G401.6 (cell line): ENCODE data around the gene ENO2.
"Not testable (repeated sequence)": the region's sequence is repeated elsewhere in the genome, so short reads cannot be mapped to it uniquely, and the experiment has no call there.

ENCODE experiments used
- FAIRE-seq: peaks from 2 replicates; lab custom pipeline; 2012; peaks lifted over from hg19 to GRCh38; lab: Jason Lieb, UNC

Gene ENO2

DNA sequence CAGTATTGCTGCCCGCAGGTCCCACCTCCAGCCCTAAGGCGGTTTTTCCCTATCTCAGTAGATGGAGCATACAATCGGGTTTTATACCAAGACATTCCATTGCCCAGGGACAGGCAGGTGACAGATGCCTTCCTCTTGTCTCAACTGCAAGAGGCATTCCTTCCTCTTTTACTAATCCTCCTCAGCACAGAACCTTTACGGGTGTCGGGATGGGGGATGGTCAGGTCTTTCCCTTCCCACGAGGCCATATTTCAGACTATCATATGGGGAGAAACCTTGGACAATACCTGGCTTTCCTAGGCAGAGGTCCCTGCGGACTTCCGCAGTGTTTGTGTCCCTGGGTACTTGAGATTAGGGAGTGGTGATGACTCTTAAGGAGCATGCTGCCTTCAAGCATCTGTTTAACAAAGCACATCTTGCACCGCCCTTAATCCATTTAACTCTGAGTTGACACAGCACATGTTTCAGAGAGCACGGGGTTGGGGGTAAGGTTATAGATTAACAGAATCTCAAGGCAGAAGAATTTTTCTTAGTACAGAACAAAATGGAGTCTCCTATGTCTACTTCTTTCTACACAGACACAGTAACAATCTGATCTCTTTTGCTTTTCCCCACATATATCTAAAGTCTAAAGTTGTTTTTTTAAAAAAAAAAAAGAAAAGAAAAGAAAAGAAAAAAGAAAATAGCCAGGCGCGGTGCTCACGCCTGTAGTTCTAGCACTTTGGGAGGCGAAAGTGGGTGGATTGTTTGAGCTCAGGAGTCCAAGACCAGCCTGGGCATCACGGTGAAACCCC is 28.0 kb upstream of the ENO2 start:
- FAIRE-seq, result not testable (repeated sequence)

DNA sequence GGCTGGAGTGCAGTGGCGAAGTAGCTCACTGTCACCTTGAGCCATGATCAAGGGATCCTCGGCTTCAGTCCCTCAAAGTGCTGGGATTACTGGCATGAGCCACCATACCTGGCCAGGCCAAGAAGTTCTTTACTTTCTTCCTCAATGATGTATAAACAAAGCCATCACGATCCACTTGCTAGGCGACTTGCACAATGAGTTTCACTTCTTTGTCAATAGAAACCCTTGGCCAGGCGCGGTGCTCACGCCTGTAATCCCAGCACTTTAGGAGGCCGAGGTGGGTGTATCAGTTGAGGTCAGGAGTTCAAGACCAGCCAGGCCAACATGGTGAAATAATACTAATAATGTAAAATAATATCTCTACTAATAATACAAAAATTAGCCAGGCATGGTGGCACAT is 26.9 kb upstream of the ENO2 start:
- no peak for FAIRE-seq

DNA sequence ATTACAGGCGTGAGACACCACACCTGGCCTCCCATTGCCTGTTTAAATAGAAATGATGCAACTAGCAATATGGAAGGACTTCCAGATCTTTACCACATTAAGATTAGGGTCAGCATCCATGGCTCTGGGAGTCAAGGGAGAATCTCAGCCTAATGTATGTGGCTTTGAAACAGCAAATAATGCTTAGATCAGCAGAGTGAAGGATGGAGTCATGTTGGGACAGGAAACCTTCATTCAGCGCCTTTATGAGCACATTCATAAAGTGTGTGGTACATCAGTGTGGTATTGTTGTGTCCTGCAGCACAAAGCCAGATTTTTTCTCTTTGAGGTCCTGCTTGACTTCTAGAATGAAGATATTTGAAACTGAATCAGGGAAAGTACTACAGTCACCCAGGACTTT is 26.0 kb upstream of the ENO2 start:
- no peak for FAIRE-seq

DNA sequence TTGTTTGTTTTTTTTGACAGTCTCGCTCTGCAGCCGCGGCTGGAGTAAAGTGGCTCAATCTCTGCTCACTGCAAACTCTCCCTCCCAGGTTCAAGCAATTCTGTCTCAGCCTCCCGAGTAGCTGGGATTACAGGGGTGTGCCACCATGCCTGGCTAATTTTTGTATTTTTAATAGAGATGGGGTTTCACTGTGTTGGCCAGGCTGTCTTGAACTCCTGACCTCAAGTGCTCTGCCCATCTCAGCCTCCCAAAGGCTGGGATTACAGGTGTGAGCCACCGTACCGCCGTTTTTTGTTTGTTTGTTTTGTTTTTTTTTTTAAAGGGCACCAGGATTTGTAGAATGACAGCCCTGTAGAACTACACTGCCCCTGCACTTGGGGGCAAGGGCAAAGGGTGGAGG is 25.6 kb upstream of the ENO2 start:
- FAIRE-seq, result not testable (repeated sequence)

DNA sequence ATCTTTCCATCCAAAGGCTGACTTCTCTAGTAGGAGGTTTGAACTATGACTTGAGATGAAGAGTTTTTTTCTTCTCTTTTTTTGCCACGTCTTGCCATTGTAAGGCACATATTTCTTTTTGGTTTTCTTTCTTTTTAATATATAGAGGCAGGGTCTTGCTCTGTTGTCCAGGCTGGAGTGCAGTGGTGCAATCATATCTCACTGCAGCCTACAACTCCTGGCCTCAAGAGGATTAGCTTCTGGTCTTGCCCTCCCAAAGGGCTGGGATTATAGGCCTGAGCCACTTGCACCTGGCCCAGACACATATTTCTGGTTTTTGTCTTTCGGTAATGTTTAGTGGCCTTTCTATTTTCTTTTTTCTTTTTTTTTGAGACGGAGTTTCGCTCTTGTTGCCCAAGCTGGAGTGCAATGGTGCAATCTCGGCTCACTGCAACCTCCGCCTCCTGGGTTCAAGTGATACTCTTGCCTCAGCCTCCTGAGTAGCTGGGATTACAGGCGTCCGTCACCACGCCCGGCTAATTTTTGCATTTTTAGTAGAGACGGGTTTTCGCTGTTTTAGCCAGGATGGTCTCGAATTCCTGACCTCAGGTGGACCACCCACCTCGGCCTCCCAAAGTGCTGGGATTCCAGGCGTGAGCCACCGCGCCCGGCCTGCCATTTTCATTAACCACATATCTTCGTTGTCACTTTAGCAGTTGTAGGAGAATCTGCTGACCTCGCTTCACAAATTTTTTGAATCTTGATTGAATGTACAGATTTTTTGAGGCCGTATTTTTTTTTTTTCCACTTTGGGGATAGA is 24.4 kb upstream of the ENO2 start:
- not testable (repeated sequence) for FAIRE-seq

DNA sequence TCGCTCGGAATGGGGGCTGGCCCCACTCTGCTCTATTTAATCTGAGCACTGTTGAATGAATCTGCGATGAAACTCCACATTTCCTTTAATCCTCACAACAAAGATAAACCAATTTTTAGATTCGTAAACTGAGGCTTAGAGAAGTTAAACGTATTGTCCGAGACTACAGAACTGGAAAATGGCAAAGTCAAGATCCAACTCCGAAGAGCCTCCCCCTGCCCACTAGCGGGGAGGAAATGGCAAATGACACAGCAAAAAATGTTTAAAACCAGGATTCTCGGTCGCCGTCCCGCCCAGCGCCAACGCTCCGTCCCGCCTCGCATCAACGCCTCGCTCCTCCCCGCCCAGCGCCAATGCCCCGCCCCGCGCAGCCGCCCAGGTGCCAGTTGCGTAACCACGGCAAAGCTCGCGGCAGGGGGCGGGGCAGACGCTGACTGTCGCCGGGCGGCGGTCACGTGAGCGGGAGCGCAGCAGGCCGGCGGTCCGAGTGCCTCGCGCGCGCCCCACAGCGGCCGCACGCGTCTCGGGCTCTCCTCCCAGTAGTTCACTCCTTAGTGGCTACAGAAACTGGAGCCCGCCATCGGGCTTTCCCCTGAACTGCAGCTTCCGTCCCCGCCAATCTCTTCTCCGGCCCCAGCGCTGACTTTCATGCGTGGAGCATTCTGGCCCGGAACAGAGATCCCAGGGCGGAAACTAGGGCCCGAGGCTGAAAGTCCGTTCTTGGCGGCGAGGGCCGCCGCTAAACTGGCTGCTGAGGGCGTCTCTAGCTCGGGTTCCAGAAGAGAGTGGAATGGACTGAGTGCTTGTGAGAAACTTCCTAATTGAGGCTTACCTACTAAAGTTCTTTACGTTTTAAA is 23.4 kb upstream of the ENO2 start:
- FAIRE-seq, result peak; percentile 75

DNA sequence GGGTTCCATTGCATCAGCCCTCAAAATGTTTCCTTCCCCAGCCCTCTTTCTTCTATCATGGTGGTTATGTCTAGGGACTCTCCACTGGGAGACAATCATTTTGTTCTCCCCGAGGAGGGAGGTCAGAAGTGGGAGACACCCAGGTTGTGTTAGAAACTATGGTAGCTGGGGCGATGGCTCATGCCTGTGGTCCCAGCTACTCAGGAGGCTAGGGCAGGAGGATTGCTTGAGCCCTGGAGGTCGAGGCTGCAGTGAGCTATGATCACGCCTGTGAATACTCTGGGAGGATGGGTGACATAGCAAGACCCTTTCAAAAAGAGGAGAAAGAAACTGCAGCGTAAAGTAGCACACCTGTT is 22.8 kb upstream of the ENO2 start:
- FAIRE-seq, result no peak

DNA sequence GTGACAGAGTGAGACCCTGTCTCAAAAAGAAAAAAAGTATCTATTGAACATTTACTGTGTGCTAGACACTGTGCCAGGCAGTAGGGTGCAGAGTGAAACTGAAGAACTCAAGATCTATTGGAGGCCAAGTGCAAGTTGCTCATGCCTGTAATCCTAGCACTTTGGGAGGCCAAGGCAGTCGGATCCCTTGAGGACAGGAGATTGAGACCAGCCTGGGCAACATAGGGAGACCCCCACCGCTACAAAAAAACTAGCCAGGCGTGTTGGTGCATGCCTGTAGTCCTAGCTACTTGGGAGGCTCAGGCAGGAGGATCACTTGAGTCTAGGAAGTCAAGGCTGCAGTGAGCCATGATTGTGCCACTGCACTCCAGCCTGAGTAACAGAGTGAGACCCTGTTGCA is 21.7 kb upstream of the ENO2 start:
- FAIRE-seq, result not testable (repeated sequence)

DNA sequence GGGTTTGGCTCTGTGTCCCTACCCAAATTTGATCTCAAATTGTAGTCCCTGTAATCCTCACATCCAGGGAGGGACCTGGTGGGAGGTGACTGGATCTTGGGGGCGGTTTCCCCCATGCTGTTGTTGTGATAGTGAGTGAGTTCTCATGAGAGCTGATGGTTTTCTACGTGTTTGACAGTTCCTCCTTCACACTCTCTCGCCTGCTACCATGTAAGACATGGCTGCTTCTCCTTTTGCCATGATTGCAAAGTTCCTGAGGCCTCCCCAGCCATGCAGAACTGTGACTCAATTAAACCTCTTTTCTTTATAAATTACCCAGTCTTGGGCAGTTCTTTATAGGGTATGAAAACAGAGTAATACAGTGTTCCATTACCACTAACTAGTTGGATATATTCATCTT is 20.1 kb upstream of the ENO2 start:
- no peak for FAIRE-seq

DNA sequence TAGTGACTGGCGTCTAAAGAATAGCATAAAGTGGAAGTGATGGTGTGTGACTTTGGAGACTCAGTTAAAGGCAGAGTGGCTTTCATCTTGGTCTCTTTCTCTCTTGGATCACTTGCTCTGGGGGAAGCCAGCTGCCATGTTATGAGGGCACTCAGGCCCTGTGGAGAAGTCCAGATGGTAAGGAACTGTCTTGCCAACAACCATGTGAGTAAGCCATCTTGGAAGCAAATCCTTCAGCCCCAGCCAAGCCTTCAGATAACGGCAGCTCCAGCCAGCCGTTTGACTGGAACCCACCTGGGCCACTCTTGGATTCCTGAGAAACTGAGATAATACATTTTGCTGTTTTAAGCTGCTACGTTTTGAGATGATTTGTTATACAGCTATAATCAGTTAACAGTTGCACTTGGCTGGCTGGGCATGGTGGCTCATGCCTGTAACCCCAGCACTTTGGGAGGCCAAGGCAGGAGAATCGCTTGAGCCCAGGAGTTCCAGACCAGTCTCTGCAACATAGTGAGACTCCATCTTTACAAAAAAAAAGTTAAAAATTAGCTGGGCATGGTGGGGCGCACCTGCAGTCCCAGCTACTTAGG is 17.4 kb upstream of the ENO2 start:
- no peak for FAIRE-seq

DNA sequence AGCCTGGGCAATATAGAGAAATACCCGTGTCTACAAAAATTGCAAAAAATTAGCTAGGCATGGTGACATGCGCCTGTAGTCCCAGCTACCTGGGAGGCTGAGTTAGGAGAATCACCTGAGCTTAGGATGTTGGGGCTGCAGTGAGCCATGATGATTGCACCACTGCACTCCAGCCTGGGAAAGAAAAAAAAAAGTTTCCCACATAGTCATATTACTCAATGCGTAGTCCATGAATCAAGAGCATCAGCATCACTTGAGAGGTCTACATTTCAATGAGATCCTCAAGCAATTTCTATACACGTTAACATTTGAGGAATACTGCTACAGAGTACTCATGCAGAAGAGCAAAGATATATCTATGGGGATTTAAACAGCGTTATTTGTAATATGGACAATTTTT is 15.0 kb upstream of the ENO2 start:
- no peak for FAIRE-seq

DNA sequence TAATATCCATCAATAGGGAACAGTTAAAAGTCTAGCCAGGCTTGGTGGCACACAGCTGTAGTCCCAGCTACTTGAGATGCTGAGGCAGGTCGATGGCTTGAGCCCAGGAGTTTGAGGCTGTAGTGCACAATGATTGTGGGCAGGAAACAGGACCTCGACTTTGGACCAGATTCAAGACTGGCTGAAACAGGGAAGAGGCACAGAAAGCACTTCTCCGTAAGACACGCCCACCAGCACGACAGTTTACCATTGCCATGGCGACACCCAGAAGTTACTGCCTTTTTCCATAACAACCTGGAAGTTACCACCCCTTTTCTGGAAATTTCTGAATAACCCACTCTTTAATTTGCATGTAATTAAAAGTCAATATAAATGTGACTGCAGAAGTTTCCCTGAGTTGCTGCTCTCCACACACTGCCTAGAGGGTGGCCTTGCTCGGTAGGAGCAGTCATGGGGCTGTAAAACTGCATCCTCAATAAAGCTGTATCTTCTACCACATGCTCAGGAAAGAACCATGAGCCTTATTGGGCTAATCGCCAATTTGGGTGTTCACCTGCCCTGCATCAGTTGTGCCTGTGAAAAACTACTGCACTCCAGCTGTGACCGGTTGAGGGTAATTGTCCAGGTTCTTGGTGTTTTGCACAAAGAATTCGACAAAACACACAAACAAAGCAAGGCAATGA is 14.4 kb upstream of the ENO2 start:
- FAIRE-seq, result no peak

DNA sequence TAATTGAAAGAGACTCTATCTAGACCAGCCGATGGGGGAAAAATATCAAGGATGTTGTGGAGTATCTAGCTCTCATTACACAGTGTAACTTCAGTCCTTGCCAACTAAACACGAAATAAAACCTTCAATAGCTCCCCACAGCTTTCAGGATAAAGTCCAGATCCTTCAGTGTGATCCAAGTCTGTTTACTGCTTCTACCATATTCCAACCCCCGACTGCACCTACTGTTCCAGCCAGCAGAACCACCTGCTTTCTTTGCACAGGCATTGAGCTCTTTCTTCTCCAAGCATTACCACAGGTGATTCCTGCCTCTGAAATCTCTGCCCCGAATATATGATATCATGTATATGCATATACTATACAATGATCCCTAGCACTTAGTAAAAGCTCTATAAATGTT is 11.9 kb upstream of the ENO2 start:
- no peak for FAIRE-seq

DNA sequence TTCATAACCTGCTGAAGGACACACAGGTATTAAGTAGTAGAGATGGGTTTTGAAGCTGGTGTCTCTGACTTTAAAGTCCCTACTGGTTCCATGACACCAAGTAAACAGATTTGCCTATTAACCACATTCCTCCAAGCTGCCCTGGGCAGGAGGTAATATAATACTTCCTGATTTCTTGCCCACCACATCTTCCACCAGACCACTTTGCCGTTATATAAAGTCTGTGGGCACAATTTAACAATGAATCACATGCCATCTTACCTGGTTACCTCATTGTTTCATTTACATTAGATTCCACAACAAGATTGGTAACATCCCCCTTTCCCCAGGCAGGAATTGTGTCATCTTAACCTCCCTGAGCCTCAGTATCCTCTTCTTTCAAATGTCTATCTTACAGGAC is 10.7 kb upstream of the ENO2 start:
- no peak for FAIRE-seq

DNA sequence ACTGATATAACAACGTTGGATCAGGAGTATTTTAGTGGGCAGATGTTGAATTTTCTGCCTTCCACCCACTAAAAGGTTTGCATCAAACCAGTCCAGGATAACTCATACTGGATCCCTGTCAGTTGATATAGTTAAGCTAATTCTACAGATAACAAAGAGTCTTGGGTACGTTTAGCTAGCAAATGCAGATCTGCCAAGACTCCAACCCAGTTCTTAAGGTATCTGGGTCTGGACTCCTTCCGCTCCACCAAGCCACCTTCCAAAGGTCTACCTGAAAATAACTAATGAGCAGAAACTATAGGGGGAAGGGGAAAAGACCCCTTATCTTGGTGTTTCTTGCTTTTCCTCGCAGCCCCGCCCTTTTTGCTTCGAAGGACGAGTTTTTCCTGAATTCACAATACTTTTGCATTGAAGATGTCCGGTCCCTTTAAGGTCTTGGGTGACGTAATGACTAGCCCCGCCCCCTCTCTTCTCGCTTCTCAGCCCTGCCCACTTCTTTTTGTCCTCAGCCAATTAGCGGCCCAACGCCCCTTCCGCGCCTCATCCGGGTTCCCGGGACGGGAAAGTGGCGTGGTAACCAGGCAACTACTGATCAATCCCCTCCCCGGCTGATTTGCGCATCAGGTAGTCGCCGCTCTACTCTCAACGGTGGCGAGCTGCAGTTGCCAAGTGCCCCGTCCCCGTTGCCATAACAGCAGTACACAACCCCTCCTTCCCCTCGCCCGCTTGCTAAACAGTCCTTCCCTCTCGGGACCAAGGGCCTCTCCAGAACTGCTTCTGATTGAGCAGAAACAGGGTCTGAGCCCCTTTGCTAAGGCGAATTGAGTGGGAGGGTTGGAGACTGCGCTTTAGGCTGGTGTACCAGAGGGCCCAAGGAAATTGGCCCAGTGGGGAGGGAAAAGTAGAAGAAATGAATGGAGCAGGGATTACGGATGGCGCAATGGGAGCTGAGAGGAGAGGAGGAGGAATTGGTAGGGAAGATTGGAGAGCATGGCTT is 9.8 kb upstream of the ENO2 start, which contains the start of gene LRRC23:
LRRC23 (plus strand) TSS at position 543 of the 997 bp plus-strand sequence. CDS start 812 bp downstream, outside the sequence.
- FAIRE-seq, result peak; percentile 97

DNA sequence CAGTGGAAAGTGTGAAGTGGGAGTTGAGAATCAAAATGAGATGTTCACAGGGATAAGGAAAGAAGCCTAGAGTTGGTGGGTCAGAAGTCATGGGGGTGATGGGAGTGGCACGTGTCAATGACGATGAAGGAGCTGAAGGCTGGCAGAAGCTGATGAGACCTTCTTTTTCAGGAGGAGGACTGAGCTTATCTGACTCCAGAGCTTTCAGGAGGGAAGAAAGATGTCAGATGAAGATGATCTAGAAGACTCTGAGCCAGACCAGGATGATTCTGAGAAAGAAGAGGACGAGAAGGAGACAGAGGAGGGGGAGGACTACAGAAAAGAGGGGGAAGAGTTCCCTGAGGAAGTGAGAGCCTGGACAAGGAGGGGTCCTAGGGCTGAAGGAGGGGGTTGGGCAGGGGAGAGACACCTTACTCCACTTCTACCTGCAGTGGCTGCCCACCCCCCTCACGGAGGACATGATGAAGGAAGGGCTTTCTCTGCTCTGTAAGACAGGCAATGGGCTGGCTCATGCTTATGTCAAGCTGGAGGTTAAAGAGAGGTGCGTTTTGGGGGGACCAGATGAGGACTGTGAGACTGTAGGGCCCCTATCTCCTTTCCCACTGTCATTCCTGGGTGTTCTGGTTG is 8.9 kb upstream of the ENO2 start:
- no peak for FAIRE-seq

DNA sequence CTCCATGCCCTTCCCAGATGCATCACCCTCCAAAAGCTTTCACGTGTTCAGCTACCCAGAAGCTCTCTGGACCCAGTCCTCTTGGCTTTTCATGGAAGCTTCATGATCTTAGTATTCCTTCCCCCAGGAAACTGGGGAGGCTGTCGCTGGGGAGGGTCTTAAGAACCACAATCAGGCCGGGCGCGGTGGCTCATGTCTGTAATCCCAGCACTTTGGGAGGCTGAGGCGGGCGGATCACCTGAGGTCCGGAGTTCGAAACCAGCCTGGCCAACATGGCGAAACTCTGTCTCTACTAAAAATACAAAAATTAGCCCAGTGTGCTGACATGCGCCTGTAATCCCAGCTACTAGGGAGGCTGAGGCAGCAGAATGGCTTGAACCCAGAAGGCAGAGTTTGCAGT is 6.2 kb upstream of the ENO2 start:
- FAIRE-seq, result not testable (repeated sequence)

DNA sequence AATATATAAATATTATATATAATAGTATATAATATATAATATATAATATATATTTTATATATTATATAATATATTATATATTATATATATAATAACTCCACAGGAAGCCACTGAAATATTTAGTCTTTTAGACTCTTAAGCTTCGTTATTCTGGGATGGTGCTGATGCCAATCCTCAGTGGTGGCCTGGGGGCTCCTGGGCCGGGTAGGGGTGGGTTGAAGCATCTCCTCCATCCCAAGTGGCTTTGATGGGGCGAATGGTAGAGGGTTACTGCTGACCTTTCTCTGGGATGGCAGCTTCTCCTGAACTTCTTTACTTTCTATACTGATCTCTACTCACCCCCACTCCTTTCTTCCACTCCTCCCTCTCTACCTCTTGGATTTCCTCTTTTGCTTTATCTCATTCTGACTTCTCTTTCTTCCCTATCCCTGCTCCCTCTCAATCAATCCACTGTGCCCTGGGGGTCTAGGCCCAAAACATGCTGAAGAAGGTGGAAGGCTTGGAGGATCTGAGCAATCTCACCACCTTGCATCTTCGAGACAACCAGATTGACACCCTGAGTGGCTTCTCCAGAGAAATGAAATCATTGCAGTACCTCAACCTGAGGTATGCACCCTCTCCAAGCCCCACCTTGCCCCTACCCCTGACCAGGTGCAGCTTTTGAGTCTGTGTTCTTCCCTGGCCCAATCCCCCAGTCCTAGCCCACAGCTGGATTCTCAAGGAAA is 4.8 kb upstream of the ENO2 start:
- FAIRE-seq, result no peak
